Kidney capillary endothelial cell (primary cell): ENCODE data around the gene NLK.
"Not testable (repeated sequence)": the region's sequence is repeated elsewhere in the genome, so short reads cannot be mapped to it uniquely, and the experiment has no call there.

Source experiments
- DNase-seq: peaks from one replicate; pipeline ENCODE4 v3.0.0-alpha.2; 2018; ENCODE audit warnings: low spot score

The NLK gene

DNA sequence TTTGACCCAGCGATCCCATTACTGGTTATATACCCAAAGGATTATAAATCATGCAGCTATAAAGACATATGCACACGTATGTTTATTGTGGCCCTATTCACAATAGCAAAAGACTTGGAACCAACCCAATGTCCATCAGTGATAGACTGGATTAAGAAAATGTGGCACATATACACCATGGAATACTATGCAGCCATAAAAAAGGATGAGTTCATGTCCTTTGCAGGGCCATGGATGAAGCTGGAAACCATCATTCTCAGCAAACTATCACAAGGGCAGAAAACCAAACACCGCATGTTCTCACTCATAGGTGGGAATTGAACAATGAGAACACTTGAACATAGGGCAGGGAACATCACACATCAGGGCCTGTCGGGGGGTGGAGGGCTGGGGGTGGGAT, 112.9 kb downstream of the NLK start:
- DNase-seq: not testable (repeated sequence)

DNA sequence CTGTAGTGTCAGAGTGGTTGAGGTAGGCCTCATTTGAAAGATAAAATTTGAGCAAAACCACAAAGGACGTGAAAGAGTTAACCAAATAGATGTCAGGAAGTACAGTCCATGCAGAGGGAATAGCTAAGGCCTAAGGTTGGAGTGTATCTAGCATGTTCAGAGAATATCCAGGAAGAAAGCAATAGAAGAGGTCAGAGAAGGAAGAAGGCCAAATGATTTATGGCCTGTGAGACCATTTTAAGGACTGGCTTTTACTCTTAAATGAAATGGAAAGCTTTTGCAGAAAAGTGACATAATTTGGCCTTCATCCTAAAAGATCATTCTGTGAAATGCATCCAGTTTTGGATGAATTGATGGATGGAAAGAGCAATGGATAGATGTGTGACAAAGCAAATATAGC, 116.5 kb downstream of the NLK start:
- no peak for DNase-seq

DNA sequence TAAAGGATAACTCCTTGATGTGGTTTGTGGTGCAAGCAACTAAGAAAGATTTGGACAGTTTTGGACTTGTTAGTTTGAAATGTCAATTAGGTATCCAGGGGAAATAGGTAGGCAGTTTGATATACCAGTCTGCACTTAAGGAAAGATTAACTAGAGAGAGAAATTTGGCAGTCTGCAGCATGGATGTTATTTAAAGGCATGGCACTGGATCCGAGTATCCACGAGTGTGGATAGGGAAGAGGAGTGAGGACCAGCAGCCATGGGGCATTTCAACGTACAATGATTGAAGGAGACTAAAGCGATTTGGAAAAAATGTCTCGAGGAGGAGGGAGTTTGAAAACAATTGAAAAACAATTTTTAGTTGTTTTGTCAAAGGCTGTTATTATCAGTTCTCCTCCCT, 117.4 kb downstream of the NLK start:
- DNase-seq: no peak

GRCh38 chr17:28160610-28161009, 118.1 kb downstream of the NLK start:
- no peak for DNase-seq

DNA sequence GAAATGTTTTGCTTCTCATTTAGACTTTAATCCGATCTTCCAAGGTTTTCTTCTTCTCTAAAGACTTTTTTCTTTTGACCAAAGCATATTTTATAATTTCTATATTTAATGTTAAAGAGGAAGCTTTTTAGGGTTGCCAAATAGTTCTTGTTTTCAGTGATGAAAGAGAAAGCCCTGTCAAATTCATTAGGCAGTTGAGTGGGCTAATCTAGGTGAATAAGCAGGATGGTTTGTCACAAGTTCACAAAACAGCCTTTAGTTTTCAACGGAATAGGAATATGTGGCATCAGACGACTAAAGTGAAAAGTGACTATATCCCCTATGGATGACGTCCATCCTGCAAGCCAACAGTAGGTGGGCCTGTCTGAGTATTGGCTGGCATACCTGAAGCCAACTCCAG, 118.8 kb downstream of the NLK start:
- no peak for DNase-seq

DNA sequence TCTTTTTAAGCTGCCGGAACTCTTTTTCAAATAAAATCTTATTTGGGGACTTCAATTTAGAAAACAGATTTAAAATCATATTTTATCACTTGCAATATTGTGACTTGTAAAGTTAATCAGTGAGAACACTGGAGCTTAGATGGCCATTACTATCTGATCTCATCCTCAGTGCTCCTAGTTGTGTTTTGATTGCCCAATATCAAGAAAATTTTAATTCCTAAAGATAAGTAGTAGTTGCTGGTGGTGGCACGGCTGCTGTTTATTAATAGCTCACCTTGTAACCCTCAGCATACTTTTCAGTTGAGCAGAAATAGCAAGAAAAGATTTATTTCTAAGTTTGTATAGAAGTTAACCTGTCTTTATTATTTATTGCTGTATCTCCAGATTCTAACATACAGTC, 124.0 kb downstream of the NLK start:
- DNase-seq: no peak

- DNase-seq: no peak
These were observed 127.3 kb downstream of the NLK start for GRCh38 chr17:28169621-28170349.

DNA sequence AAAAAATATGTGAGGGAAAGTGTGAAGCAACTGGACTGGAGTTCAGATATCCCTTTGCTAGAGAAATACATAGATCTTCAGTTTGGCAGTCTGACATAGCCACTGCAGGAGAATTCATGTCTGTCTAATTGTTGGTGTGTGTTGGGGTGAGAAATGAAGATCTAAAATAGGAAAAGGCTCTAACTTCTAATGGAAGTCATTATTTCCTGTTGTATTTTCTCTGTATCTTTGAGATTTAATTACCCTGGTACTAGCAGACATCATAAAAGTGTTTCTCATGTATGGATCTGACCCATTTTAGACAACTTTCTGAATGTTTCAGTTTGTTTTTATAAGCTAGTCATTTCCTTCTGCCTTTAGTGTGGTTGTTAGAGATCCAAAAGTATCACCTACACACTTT, 128.3 kb downstream of the NLK start:
- no peak for DNase-seq

DNA sequence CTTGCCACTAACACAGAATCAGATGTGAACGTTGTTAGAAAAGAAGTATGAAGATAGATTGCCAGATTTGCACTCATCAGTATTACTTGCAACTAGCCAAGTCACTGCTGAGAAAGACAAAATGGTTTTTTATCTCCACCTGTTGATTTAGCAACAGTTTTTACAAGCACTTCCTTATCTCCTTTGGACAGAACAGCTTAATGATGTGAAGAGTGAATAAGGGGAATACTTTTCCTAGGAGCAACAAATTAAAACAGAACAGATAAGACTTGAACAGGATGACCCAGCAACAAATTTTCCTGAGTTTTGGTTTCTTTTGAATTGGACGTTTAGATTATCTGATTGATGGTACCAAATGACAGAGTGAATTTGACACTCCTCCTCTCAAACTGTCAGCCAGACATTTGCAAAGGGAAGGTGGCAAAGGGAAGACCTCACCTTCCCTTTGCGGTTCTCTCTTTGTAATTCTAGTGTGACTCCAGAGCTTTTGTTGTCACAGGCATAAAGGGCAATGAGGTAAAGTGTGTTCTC, 130.6 kb downstream of the NLK start:
- DNase-seq: no peak

DNA sequence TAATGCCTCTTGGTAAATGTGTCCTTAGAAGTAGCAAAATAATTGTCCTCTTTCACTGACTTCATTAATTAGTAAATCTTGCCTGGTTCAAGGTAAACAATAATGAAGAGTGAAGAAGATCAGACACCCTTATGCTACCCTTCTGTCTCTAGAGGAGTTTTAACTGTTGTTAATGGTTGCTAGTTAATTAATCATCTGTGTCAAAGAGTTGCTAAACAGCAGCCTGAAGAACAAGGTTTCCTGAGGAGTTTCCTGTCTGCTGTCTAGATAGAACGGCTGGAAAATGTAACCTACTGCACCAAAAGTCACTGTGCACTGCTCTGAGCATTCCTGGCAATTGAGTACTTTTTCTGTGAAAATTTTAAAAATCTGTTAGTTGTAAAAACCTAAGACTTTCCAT, 131.3 kb downstream of the NLK start:
- DNase-seq: peak; percentile 59

DNA sequence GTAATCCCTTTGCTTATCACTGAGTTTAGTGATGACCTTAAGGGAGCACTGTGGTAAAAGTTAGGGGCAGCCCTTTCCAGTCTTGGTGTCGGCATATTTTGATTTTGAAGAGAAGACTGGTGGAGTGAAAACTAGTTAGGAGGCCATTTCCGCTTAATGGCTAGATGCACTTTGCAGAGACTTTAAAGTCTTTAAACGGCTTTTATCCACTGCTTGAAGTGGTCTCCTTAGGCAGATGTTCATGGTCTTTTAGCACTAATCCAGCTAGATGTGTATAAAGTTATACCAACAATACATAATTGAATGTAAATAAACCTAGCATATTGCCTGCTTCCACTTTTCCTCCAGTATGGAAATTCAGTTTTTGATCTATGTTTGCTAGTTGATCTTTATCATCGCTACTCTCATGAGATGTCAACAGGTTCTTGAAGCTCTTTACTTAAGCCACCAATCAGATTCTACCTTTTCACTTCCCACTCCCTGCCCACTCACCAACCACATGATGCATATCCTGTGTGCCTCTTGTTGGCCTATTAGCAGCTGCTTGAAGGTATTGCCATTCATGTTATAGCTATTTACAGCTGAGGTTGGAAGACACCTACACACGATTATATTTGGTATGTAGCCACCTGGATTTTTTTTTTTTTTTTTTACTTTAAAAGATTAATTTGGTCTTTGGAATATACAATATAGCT, 132.0 kb downstream of the NLK start:
- DNase-seq: peak; percentile 15

DNA sequence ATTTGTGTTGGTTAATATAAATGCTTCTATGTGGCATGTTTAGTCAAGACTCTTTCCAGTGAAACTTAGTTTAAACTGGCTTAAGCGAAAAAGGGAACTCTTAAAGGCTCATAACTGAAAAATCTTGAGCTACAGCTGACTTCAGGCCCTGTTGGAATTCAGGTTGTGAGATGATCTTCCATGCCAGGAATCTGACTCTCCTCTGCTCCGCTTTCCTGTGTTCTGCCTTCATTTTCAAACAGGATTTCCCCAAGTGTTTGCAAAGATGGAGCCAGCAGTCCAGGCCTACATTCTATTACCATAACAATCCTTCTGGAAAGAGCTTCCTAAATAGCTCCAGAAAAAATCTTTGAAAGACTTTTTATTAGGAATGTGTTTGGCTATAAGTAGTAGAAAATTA, 134.9 kb downstream of the NLK start:
- no peak for DNase-seq

GRCh38 chr17:28178800-28179199, 136.3 kb downstream of the NLK start:
- no peak for DNase-seq

GRCh38 chr17:28180449-28180848, 138.0 kb downstream of the NLK start:
- no peak for DNase-seq

DNA sequence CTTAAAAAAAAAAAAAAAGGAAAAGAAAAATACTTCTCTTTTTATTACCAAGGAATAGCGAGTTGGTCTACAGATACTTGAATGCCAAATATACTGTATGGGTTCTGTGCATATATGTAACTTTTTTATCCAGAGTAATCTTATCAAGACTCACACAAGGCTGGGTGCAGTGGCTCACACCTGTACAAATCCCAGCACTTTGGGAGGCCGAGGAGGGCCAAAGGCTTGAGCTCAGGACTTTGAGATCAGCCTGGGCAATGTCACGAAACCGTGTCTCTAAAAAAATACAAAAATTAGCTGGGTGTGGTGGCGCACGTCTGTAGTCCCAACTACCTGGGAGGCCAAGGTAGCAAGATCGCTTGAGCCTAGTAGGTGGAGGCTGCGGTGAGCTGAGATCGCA, 139.1 kb downstream of the NLK start:
- DNase-seq: no peak

DNA sequence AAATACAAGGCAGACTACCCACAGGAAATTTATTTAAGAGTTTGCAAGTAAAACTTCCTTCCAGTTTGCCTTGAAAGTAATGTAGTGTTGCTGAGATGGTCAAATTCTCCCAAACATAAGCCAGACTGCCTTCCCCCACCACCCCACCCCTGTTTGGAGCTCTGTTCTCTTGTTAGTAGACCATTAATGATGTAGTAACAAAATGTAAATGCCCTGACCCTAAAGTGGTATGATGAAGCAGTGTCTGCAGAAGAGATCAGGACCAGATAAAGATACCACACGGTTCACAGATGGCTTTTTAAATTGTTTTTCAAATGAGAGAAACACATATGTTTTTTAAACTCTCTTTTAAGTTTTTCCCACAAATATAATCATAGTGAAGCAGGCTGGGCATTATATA, 140.1 kb downstream of the NLK start:
- DNase-seq: no peak

GRCh38 chr17:28185658-28186057, 143.2 kb downstream of the NLK start:
- DNase-seq: no peak

- DNase-seq: not testable (repeated sequence)
These were observed 144.0 kb downstream of the NLK start for GRCh38 chr17:28186472-28186871.

- DNase-seq: no peak
These were observed 145.5 kb downstream of the NLK start for GRCh38 chr17:28187931-28188330.

DNA sequence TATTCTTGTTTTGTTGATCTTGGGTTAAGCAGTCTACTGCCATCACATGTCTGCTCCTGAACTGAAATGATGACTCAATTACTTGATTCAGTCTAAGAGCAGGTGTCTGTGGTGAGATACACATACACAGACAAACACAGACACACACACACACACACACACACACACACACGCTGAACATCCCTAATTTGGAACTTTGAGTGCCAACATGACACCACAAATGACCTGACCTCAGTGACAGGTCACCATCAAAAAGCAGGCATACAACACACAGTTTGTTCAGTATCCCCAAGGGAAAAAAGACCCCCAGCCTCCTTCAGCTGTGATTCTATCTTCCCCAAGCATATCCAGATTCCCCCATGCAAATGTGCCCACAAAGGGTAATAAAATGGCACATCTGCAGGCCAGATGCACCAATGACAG, 146.4 kb downstream of the NLK start:
- DNase-seq: no peak

DNA sequence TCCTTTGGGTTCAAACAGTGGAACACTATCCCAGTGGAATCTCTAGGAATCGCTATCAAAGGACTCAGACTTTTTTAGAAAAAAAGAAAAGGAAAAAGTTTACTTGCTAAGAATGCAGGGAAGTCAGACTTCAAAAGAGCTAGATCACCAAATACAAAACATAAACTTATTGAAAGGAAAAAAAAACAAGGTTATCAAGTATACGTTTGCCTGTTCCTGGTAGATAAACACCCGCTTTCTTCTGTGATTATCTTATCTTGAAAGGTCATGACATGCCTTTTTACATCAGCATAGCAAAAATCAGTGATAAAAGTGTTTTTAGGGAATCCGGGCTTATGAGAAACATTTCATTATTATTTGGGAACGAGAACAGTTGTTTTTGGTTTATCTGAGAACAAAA, 147.2 kb downstream of the NLK start:
- no peak for DNase-seq

DNA sequence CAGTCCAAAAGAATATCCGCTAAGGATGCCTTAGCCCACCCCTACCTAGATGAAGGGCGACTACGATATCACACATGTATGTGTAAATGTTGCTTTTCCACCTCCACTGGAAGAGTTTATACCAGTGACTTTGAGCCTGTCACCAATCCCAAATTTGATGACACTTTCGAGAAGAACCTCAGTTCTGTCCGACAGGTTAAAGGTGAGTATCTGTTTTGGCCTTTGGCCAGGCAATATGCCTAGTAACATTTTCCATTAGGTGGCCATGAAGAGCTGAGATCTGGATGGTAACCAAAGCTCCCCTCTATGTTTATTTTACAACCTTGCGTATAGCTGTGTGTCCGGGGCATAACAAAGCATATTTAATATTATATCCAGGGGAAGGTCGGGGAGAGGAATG, 148.5 kb downstream of the NLK start:
- no peak for DNase-seq

DNA sequence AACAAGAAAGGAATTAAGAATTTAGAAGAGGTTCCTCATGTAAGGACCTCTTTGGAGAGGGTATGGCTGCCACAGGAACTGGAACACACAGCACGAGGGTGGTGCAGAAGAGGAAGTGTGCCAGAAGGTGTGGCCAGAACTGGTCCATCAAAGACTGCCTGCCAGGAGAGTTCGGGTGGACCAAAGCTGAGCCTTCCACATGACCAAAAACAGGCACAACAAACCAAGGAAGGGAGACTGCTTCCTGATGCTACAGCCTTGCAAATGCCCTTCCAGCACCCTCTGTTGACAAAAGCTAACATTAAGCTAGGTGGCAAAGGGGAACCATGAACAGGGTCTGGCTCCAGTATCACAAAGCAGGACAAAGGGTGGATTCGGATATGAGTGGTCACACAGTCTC, 150.8 kb downstream of the NLK start:
- DNase-seq: no peak

- no peak for DNase-seq
These were observed 151.9 kb downstream of the NLK start for GRCh38 chr17:28194382-28194781.
